Measurements from ENCODE around the gene CCL16.

The CCL16 gene

GRCh38 chr17:35934760-35935159 lies 46.5 kb downstream of the CCL16 start:
- no peak for DNase-seq

GRCh38 chr17:35932586-35932985 lies 48.7 kb downstream of the CCL16 start:
- no peak for DNase-seq

GRCh38 chr17:35931794-35932425 lies 49.4 kb downstream of the CCL16 start:
- DNase-seq: no peak

- DNase-seq: peak; percentile 87
Observed at GRCh38 chr17:35930211-35931065, 50.9 kb downstream of the CCL16 start, which contains the start of gene RDM1. Gene RDM1, minus strand, starts transcription at chr17:35930773. Its CDS starts 46 bp downstream, at chr17:35930727.

- DNase-seq: no peak
Observed at GRCh38 chr17:35927714-35928113, 53.6 kb downstream of the CCL16 start.

Data from OCI-M1 (cell line).